ENCODE measurements around the gene CHST8.
A peak's percentile ranks its signal among the peaks of the same experiment; 100 is the strongest.

CHST8 gene

GRCh38 chr19:33740811-33741396 lies 119.2 kb downstream of the CHST8 start:
- ATAC-seq (no peak), DNase-seq (peak; percentile 19)

- DNase-seq (no peak), ATAC-seq (no peak)
Observed at GRCh38 chr19:33745297-33745696, 123.5 kb downstream of the CHST8 start.

- ATAC-seq (no peak), DNase-seq (no peak)
Observed at GRCh38 chr19:33746159-33746558, 124.4 kb downstream of the CHST8 start.

GRCh38 chr19:33747273-33747672 lies 125.5 kb downstream of the CHST8 start:
- no peak for ATAC-seq
- DNase-seq = no peak

- DNase-seq = no peak
- no peak for ATAC-seq
Observed at GRCh38 chr19:33748231-33748630, 126.5 kb downstream of the CHST8 start.

- no peak for DNase-seq
- ATAC-seq = no peak
Observed at GRCh38 chr19:33749016-33749415, 127.3 kb downstream of the CHST8 start.

GRCh38 chr19:33749619-33750175 lies 127.9 kb downstream of the CHST8 start:
- ATAC-seq (no peak), DNase-seq (no peak)

- ATAC-seq (no peak), DNase-seq (no peak)
Observed at GRCh38 chr19:33750587-33751435, 129.1 kb downstream of the CHST8 start.

GRCh38 chr19:33751436-33751770 lies 129.7 kb downstream of the CHST8 start:
- DNase-seq (no peak), ATAC-seq (no peak)

- ATAC-seq (no peak), DNase-seq (no peak)
Observed at GRCh38 chr19:33752018-33752800, 130.5 kb downstream of the CHST8 start.

- no peak for ATAC-seq
Observed at GRCh38 chr19:33752945-33753344, 131.2 kb downstream of the CHST8 start.

GRCh38 chr19:33754361-33754760 lies 132.6 kb downstream of the CHST8 start:
- ATAC-seq = no peak
- DNase-seq = no peak

More at GRCh38 chr19:33752945-33753344, 131.2 kb downstream of the CHST8 start:
- no peak for DNase-seq

- DNase-seq = no peak
- ATAC-seq = no peak
Observed at GRCh38 chr19:33755099-33756035, 133.6 kb downstream of the CHST8 start.

GRCh38 chr19:33756177-33756576 lies 134.4 kb downstream of the CHST8 start:
- no peak for DNase-seq
- no peak for ATAC-seq

- ATAC-seq = no peak
Observed at GRCh38 chr19:33758541-33759013, 136.8 kb downstream of the CHST8 start.

GRCh38 chr19:33759356-33759755 lies 137.6 kb downstream of the CHST8 start:
- no peak for ATAC-seq

More at GRCh38 chr19:33758541-33759013, 136.8 kb downstream of the CHST8 start:
- no peak for DNase-seq

GRCh38 chr19:33763633-33764371 lies 142.0 kb downstream of the CHST8 start:
- DNase-seq (no peak), ATAC-seq (no peak)

More at GRCh38 chr19:33759356-33759755, 137.6 kb downstream of the CHST8 start:
- no peak for DNase-seq

- DNase-seq (no peak), ATAC-seq (no peak)
Observed at GRCh38 chr19:33766623-33767022, 144.9 kb downstream of the CHST8 start.

- ATAC-seq = no peak
- DNase-seq = peak; percentile 33
Observed at GRCh38 chr19:33767898-33768413, 146.2 kb downstream of the CHST8 start.

- no peak for ATAC-seq
- no peak for DNase-seq
Observed at GRCh38 chr19:33769208-33769607, 147.5 kb downstream of the CHST8 start.

Data from stimulated activated naive CD8-positive, alpha-beta T cell treated with anti-CD3 and anti-CD28 coated beads, Interleukin-15, Interleukin-2, amounts not matched to agents 100 U/mL and 50 U/mL, for 24 hours (primary cell).